D341Med (cell line): ENCODE measurements around the gene RPS6KB2.
A peak's percentile ranks its signal among the peaks of the same experiment; 100 is the strongest.

Source experiments
- DNase-seq: peaks from one replicate; pipeline ENCODE4 v3.0.0; 2012; ENCODE audit warnings: low spot score

Gene RPS6KB2

DNA sequence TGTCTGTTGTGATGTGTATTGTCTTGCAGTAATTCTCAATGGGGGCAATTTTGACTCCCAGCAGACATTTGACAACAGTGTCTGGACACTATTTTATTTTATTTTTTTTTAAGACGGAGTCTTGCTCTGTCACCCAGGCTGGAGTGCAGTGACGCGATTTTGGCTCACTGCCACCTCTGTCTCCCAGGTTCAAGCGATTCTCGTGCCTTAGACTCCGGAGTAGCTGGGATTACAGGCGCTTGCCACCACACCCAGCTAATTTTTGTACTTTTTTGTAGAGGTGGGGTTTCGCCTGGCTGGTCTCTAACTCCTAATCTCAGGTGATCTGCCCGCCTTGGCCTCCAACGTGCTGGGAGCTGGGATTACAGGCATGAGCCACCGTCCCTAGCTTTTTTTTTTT is 1.4 kb downstream of the RPS6KB2 start:
- no peak for DNase-seq

DNA sequence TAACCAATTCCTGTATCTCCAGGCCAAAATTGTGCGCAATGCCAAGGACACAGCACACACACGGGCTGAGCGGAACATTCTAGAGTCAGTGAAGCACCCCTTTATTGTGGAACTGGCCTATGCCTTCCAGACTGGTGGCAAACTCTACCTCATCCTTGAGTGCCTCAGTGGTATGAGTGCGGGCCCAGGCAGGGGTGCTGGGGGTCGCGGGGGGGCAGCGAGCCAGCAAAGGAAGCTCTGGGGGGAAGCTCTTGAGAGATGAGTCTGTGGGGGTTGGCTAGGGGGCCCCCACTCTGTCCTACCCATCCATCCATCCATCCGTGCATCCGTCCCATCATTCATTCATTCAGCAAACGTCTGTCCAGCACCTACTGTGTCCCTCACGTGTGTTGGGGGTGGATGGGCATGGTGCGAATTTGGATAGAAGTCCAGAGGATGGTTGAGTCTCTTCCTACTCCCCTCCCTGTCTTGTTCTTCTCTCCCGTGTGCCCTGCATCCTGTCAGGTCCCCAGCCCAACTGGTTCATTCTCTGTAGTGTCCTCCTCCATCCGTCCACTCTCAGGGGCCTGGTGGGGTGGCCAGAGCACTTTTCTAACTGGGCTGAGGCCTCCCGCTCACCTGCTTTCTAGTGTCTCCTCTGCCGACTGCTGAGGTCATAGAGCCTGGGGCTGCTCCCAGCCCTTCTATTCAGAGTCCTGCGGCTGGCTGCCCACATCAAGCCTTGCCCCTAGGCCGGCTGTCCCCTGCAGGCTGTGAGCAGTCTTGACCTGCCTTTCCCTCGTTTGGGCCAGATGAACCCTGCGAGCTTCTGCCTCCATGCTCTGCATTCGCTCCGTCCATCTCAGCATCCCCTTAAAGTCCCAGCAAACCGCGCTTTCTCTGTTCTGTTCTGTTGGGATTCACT is 3.3 kb downstream of the RPS6KB2 start:
- no peak for DNase-seq

DNA sequence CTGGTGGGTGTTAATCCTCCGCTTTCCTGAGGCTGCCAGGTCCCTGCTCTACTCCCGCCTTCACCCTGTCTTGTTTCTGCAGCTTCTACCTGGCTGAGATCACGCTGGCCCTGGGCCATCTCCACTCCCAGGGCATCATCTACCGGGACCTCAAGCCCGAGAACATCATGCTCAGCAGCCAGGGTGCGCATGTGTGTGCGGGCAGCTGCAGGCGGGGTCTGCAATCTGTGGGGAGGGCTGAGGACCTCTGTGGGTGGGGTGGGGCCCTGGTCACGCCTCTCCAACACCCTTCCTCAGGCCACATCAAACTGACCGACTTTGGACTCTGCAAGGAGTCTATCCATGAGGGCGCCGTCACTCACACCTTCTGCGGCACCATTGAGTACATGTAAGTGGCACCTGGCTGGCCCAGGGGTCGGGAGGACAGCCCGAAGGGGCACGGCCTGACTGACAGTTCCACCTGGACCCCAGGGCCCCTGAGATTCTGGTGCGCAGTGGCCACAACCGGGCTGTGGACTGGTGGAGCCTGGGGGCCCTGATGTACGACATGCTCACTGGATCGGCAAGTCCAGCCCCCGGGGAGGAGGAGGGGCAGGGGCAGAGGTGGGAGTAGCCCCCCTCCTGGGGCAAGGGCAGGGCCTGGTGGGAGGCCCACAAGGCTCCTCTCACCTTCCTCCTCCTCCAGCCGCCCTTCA is 4.5 kb downstream of the RPS6KB2 start:
- DNase-seq, result no peak

DNA sequence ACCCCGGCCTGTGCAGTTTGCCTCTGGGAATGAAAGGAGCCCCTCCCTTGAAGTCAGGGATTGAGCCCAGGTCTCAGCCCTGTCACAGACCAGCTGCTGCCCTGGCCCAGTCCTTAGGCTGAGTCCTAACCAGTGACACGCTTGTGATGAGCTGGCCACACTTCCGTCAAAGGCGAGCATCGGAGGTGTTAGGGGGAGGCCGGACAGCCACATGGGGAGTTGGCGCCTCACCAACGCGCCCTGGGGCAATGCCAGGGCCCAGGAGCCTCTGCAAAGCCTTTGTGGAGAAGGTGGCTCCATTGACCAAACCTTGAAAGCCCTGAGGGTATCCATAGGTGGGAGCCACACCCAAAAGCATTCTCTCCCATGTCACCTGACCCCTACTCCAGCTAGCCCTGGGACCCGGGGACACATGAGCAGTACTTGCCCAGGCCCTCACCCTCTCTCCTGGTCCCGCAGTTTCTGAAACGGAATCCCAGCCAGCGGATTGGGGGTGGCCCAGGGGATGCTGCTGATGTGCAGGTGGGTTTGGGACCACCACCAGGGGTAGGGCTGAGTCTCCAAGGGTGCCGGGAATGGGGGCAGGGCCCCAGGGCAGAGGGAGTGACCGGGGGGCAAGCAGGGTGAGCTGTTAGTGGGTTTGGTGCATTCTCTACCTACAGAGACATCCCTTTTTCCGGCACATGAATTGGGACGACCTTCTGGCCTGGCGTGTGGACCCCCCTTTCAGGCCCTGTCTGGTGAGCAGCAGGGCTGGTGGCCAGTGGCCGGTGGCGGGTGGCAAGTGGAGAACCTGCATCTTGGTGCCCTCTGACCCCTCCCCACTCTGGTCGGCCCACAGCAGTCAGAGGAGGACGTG is 5.5 kb downstream of the RPS6KB2 start:
- no peak for DNase-seq

DNA sequence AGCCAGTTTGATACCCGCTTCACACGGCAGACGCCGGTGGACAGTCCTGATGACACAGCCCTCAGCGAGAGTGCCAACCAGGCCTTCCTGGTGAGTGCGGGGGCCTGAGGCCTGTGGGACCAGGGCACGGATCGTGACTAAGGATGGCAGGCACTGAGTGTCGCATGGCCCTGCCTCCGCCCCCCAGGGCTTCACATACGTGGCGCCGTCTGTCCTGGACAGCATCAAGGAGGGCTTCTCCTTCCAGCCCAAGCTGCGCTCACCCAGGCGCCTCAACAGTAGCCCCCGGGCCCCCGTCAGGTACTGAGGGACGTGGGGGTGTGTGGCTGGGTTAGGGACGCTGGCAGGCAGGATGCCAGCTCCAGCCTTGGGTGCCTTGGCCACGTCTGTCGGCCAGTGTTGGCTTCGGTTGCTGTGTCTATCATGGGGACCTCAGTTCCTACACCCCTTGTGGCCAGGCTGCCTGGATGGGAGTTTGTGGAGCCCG is 6.1 kb downstream of the RPS6KB2 start:
- DNase-seq, result no peak

DNA sequence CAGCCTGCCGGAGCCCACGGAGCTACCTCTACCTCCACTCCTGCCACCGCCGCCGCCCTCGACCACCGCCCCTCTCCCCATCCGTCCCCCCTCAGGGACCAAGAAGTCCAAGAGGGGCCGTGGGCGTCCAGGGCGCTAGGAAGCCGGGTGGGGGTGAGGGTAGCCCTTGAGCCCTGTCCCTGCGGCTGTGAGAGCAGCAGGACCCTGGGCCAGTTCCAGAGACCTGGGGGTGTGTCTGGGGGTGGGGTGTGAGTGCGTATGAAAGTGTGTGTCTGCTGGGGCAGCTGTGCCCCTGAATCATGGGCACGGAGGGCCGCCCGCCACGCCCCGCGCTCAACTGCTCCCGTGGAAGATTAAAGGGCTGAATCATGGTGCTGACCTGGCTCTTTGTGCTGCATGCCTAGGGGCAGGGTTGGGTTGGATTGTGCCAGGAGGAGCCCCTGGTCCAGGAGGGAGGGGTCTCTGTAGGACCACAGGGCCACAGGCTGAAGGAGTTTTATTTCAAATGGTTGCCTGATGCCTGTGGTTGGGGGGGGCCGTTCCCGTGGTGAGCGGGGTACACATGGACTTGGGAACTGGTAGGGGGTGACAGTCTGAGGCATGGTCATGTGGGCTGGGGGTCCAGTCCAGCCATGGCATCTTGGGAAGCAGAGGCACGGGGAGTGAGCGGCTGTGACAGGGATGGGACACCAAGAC is 6.9 kb downstream of the RPS6KB2 start:
- DNase-seq, result no peak

DNA sequence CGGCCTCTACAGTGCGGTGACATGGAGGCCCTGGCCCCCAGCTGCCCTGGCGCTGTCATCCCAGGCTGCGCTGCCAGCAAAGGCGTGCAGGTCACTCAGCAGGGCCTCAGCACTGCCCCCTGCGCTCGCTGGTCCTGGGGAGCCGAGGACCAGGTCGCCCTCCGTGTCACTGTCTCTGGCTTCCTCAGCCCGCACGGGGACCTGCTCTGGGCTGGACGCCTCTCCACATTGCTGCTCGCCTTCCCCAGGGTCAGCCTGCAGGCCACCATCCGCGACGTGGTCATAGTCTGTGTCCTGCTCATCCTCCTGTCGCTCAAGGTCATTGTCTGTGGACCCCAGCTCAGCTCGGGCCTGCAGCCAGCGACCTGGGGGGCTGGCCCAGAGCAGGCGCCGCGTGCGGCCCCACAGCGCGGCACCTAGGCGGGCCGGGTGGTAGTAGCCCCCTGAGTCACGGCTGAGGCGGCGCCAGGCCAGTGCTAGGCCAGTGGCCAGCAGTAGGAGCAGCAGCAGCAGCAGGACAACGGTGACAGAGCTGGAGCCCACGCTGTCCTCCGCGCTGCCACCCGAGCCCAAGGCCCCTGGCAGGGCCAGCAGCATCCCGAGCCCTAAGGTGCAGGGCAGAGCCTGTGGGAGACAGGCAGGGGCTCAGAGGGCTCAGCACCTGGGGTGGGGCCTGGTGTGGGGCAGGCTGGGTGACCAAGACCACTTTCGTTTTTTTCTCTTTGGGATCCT is 7.6 kb downstream of the RPS6KB2 start:
- no peak for DNase-seq

DNA sequence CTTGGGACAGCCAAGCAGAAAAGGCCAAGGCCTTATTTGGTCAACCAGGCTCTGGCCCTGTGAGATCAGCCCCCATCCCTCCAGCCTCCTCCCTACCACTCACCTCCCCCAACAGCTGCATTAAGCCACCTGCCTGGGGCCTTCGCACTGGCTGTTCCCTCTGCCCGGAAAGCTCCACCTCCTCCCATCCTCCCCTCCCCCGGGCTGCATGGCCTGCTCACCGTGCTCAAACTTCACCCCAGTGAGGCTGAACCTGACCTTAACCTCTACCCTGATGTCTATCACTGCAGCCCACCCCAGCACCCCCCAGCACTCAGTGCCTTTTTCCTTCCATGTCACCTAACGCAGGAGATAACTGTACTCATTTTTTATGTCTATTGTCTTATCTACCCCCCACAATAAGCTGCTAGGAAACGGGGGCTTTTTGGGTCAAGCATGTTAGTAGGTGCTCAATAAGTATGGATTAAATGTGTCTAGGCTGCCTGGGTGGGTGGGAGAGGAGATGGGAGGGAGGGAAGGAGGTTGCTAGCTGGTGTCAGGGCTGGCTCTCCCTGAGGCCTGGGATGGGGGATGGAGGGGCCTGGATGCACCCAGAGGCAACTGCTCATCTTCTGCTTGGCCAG is 8.3 kb downstream of the RPS6KB2 start:
- no peak for DNase-seq

DNA sequence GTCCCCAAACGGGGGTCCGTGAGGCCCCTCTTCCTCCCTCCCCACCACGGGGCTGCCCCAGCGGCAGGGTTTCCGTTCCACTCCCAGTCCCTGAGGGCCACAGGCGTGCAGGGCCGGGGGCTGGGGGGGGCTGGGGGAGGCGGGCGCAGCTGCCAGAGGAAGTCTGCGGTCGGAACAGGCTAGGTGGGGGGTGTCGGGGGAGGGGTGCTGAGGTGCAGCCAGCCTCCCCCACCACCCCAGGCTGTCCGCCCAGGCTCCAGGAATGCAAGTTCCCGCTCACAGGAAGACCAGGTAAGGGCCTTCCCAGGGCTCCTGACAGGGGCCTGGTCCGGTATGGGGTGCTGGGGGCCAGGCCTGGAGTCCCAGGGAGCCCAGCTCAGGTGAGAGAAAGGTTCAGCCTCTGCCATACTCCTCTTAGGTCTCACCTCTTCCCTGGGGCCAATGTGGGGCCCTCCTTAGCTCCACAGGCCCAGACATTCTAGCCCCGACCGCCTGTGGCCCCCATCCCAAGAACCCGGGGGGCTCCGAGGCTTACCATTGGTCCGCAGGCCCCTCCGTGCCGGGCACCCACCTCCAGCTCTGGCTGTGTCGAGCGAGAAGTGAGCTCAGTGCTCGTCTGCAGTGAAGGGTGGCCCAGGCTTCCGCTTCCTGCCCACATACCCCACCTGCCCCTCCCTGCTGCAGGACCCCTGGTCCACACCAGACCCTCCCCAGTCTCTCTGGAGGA is 9.0 kb downstream of the RPS6KB2 start, which contains the start of gene PTPRCAP:
TSS of gene PTPRCAP (minus strand) at position 601 of the 727 bp plus-strand sequence. CDS start at position 538, 63 bp downstream.
- no peak for DNase-seq

DNA sequence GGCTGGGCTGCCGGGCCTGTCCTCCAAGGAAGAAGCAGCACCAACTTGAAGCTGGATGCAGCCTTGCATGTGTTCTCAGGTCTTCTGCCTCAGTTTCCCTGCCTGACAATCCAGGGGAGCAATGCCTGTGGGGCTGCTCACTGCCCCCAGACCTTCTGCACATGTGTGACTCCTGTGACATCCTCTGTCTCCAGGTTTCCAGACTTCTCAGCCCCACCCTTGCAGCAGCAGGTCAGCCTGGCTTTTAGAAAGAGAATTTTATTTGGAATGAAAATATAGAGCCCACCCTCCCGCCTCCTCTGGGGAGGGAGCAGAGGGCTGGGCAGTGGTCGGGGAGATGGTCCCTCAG is 9.5 kb downstream of the RPS6KB2 start:
- no peak for DNase-seq

DNA sequence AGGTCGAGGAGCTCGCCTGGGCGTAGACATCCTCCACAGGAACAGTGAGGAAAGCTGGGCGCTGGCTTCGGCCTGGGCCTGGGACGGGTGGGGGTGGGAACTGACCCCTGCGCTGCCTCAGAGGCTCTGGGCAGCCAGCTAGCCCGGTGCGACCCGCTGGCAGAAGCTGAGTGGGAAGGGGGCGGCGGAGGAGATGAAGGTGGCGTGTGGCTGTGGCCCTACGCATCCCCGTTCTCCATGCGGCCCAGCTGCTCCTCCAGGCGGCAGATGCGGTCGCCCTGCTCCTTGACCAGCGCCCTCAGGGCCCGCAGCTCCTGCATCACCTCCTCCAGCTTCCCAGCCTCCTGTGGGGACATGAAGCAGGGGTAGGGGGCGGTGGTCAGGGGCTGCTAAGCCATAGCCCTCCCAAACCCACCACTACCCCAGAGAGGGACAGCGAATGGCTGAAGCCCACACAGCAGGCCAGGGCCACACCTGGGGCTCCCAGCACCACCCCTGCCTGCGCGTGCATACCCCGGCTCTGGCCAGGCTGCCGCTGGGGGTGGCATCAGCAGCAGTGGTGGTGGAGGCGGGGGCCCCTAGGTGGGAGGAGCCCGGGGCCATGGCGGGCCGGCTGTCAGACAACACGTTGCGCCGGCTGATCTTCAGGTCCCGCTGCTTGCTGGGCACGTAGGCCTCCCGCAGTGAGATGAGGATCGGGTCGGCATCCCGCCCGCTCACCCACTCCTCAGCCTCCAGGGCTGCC is 10.0 kb downstream of the RPS6KB2 start:
- no peak for DNase-seq

DNA sequence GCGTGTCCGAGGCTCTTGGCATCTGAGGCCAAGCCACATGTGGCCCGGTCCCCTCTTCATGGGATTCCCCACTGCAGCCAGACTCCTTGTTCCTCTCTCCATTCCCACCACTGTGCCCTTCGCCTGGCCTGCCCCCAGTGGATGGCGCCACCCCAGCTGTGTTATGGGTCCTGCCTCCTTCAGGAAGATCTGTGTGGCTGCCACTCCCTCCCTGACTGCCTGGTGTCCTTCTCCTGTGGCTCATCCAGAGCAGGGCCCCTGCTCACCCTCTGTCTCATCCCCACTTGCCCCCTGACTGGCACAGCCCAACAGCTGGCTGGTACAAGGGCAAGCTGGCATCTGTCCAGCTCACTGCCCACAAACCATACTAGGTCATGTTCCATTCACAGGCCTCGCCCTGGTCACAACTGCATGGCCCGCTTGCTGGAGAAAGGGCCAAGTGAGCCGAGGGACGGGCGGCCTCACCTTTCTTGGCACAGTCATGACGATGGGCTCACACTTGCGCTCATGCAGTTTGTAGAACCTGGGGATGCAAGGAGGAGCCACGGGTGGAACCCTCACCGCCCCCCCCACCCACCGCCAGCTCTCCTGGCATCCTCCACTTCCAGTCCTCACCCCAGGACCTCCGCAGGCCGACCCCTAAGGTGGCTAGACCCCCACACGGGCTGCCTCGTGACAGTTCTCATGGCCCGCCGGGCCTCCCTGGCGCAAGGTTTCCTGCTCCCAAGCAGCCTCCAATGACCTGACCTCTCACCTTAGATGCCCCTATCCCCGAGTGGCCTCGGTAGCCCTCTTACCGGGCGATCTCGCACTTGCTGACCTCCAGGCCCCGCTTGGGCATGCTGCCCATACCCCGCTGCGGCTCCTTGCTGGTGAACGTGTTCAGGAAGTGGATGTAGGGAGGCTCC is 11.3 kb downstream of the RPS6KB2 start:
- peak; percentile 58 for DNase-seq

DNA sequence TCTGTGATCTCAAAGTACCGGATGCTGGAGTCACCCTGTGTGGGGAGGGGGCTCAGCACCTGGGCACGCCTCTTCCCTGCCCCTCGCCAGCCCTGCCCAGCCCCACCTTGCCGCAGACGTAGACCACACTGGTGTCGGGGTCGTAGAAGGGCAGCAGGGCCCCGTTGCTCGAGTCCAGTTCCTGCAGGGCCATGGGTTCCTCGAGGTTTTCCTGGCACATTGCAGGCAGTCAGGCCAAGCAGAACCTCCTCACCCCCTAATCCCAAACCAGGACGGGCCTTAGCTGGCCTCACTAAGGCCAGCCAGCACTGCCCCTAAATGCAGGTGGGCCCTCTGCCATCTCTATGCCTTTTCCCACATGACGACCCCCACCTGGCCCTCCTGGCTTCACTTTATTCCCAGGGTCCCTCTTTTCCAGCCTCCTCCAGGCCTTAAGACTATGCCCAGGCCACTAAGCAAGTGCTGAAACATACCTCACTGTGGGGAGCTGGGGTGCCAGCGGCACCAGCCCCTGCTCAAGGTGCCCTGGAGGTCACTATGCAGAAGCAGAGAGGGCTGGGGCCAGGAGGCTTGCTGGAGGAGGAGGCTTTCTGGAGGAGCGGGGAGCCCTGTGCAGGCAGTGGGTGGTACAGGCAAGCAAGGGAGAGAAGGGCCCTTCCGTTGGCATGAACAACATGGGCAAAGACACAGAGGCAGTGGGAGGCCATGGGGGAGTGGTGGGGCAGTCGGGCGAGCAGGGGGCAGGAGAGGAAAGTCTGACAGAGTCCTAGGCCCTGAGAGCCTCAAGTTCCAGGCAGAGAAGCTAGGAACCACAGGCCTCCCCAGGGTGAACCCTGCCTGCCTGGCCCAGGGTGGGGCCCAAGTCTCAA is 12.2 kb downstream of the RPS6KB2 start:
- no peak for DNase-seq

DNA sequence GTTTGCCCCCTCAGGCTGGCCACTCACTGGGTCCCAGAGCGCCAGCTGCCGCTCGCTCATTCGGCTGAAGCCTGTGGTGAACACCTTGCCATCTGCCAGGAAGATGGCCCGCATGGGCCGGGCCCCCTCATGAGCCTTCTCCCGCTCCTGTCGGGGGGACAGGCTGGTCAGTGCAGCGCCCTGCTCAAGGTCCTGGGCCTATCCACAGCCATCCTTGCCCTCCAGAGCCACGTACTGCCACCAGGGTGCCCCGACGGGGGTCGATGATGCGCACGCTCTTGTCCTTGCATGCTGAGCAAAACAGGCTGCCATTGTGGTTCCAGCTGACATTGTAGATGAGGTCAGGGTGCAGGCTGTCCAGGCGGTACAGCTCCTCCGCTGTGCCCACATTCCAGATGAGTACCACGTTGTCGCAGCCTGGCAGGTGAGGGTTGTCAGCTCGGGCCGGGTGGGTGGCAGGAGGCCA is 12.8 kb downstream of the RPS6KB2 start:
- DNase-seq, result no peak

DNA sequence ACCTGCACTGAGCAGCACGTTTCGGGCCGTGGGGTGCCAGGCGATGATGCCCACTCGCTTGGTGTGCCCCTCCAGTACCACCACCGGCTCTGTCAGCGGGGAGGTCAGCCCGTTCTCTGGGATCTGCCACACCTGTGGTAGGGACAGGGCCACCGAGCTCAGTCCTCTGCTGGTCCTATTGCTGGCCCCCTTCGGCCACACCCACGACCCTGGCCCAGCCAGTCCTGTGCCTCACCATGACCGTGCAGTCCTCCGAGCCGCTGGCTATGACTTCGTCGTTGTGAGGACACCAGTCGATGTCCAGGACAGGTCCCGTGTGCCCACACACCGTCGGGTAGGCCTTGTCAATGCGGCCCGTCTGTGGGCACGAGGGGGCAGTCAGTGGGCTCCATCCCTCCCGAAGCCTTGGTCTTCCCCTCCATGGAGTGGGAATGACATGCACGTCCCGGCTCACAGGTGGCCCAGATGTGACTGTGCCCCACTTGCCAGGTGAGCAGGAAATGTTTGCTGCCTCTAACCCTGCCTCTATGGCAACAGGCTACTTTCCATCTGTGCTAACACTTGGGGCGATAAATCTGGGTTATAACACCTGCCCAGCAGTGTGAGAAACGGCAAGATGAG is 13.5 kb downstream of the RPS6KB2 start:
- DNase-seq, result no peak
